Measurements from ENCODE around the gene TMEM168. TPM values are rescaled to one million over a fixed set of nuclear protein-coding genes. Genes with fewer than 3 reads are reported as not detected.

The TMEM168 gene
- polyA plus RNA-seq, 3 donors: 7.0 to 14.7 (median 14.6) TPM

- Histone ChIP-seq H3K27me3 (ENCODE audit: control insufficient read depth in 2 of 2, insufficient read depth in 2 of 2, low read length in 2 of 2) (no peaks in the 10 kb centered on the region), H3K4me2 (replicated peaks; ENCODE audit: extremely low read depth, low read length, poor library complexity, severe bottlenecking) (no peak overlapping the region), H4K20me1 (ENCODE audit: insufficient read depth, low read length) (no peaks in the 10 kb centered on the region), H3K4me1 (ENCODE audit: control insufficient read depth in 1 of 2, insufficient read depth in 2 of 2, low read length in 2 of 2) (no peaks in the 10 kb centered on the region), H2AFZ (ENCODE audit: insufficient read depth, low read depth, low read length, poor library complexity, severe bottlenecking) (no peak overlapping the region), H3K4me3 (replicated peaks in 1 of 3; ENCODE audit: low read depth in 2 of 3, low read length in 3 of 3) (no peak overlapping the region), H3K79me2 (ENCODE audit: insufficient read depth, low read length) (no peaks in the 10 kb centered on the region), H3K36me3 (replicated peaks in 1 of 2; ENCODE audit: control insufficient read depth in 1 of 2, insufficient read depth in 2 of 2, low read length in 2 of 2) (no peaks in the 10 kb centered on the region), H3K27ac (ENCODE audit: low read depth in 1 of 2, low read length in 2 of 2) (no peak overlapping the region), H3K9me3 (replicated peaks in 1 of 2; ENCODE audit: control insufficient read depth in 1 of 2, insufficient read depth in 1 of 2, low read length in 2 of 2) (peaks cover 0 to 3% of the 10 kb centered on the region in 2 donors), H3K9ac (ENCODE audit: insufficient read depth, low read length, poor library complexity, severe bottlenecking) (no peak overlapping the region)
- DNase-seq: no peak
- Mint-ChIP-seq H3K9me3 (peaks cover 4 to 16% (median 9%) of the 10 kb centered on the region in 7 donors), H3K27ac (no peak overlapping the region), H3K27me3 (ENCODE audit: low read depth in 3 of 3) (no peaks in the 10 kb centered on the region), H3K36me3 (no peaks in the 10 kb centered on the region), H3K4me1 (no peaks in the 10 kb centered on the region), H3K4me3 (no peak overlapping the region)
- WGBS (ENCODE audit: insufficient coverage): no CpG with 5 or more reads among the region's 3 CpGs
- TF ChIP-seq CTCF (IDR thresholded peaks at IDR 0.05): no peak
- intact Hi-C loops (cut with micrococcal nuclease): no loop called here
Observed at GRCh38 chr7:112726076-112726475, 64.1 kb downstream of the TMEM168 start.

GRCh38 chr7:112723416-112723815, 66.8 kb downstream of the TMEM168 start:
- TF ChIP-seq CTCF (IDR thresholded peaks at IDR 0.05): no peak
- Histone ChIP-seq H3K27me3 (ENCODE audit: control insufficient read depth in 2 of 2, insufficient read depth in 2 of 2, low read length in 2 of 2) (no peaks in the 10 kb centered on the region), H2AFZ (ENCODE audit: insufficient read depth, low read depth, low read length, poor library complexity, severe bottlenecking) (no peak overlapping the region), H3K79me2 (ENCODE audit: insufficient read depth, low read length) (no peaks in the 10 kb centered on the region), H3K4me2 (replicated peaks; ENCODE audit: extremely low read depth, low read length, poor library complexity, severe bottlenecking) (no peak overlapping the region), H3K9me3 (replicated peaks in 1 of 2; ENCODE audit: control insufficient read depth in 1 of 2, insufficient read depth in 1 of 2, low read length in 2 of 2) (peaks cover 0 to 3% of the 10 kb centered on the region in 2 donors), H3K9ac (ENCODE audit: insufficient read depth, low read length, poor library complexity, severe bottlenecking) (no peak overlapping the region), H3K4me1 (ENCODE audit: control insufficient read depth in 1 of 2, insufficient read depth in 2 of 2, low read length in 2 of 2) (no peaks in the 10 kb centered on the region), H4K20me1 (ENCODE audit: insufficient read depth, low read length) (no peaks in the 10 kb centered on the region), H3K27ac (ENCODE audit: low read depth in 1 of 2, low read length in 2 of 2) (no peak overlapping the region), H3K4me3 (replicated peaks in 1 of 3; ENCODE audit: low read depth in 2 of 3, low read length in 3 of 3) (no peak overlapping the region), H3K36me3 (replicated peaks in 1 of 2; ENCODE audit: control insufficient read depth in 1 of 2, insufficient read depth in 2 of 2, low read length in 2 of 2) (no peaks in the 10 kb centered on the region)
- H3K9me3 Mint-ChIP-seq: peaks cover 2 to 11% (median 6%) of the 10 kb centered on the region in 7 donors
- intact Hi-C loops (cut with micrococcal nuclease): no loop called here
- H3K4me1 Mint-ChIP-seq: no peaks in the 10 kb centered on the region
- no peak for DNase-seq
- H3K36me3 Mint-ChIP-seq: no peaks in the 10 kb centered on the region
- 92% methylated on average over 2 of the region's 4 CpGs for WGBS (ENCODE audit: insufficient coverage)
- no peak overlapping the region for H3K27ac Mint-ChIP-seq
- no peak overlapping the region for H3K4me3 Mint-ChIP-seq
- H3K27me3 Mint-ChIP-seq (ENCODE audit: low read depth in 3 of 3): no peaks in the 10 kb centered on the region

Data from CD14-positive monocyte (primary cell).